ENCODE measurements around the gene USP48.

DNA sequence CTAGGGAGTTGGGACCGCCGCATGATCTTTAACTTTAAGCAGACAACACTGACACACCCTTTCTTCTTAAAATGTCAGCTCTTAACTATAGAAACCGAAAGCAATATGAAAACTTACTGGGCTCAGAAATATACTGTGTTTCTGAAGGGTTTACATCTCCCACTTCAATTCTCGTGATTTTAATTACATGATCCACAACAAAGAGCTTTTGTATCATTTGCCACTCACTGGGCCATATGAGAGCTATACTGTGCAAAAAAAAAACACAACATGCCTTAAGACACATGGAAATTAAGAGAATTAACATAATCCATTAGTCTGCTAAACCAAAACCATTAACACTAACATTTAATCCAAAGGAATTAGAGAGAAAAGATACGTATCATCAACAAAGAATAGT lies 78.8 kb downstream of the USP48 start:
- TF ChIP-seq, protein P1, sequence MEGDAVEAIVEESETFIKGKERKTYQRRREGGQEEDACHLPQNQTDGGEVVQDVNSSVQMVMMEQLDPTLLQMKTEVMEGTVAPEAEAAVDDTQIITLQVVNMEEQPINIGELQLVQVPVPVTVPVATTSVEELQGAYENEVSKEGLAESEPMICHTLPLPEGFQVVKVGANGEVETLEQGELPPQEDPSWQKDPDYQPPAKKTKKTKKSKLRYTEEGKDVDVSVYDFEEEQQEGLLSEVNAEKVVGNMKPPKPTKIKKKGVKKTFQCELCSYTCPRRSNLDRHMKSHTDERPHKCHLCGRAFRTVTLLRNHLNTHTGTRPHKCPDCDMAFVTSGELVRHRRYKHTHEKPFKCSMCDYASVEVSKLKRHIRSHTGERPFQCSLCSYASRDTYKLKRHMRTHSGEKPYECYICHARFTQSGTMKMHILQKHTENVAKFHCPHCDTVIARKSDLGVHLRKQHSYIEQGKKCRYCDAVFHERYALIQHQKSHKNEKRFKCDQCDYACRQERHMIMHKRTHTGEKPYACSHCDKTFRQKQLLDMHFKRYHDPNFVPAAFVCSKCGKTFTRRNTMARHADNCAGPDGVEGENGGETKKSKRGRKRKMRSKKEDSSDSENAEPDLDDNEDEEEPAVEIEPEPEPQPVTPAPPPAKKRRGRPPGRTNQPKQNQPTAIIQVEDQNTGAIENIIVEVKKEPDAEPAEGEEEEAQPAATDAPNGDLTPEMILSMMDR (IDR thresholded peaks at IDR 0.05 in 8 of 11, conservative IDR thresholded peaks at IDR 0.05 in 3 of 11), result no peak
- TF ChIP-seq POLR2A (IDR thresholded peaks at IDR 0.05), result no peak

Measured in spleen (tissue), 7 donors.